Skeletal muscle tissue (tissue), 4 donors: ENCODE measurements around the gene GMEB2. TPM values are rescaled to one million over a fixed set of nuclear protein-coding genes. Genes with fewer than 3 reads are reported as not detected.
"Not testable (repeated sequence)": the region's sequence is repeated elsewhere in the genome, so short reads cannot be mapped to it uniquely, and the experiment has no call there.

Experiments
- H3K27ac ChIP-seq: one replicate; pipeline ENCODE4 v1.7.0; 2013; ENCODE audit warnings: mild to moderate bottlenecking, low read depth, low read length, inconsistent platforms
- H3K27me3 ChIP-seq, 3 donors: one replicate each; pipeline ENCODE4 v1.7.0; 2013; ENCODE audit warnings: low read length in 3 of 3; ENCODE audit not compliant: control insufficient read depth in 3 of 3, insufficient read depth in 3 of 3
- H3K36me3 ChIP-seq, 3 donors: one replicate each; pipeline ENCODE4 v1.7.0; 2013; ENCODE audit warnings: low read length in 3 of 3; ENCODE audit not compliant: control insufficient read depth in 3 of 3, insufficient read depth in 3 of 3
- H3K4me1 ChIP-seq, 3 donors: one replicate each; pipeline ENCODE4 v1.7.0; 2013; ENCODE audit warnings: low read length in 3 of 3, mild to moderate bottlenecking in 3 of 3; ENCODE audit not compliant: control insufficient read depth in 3 of 3, insufficient read depth in 3 of 3
- H3K4me3 ChIP-seq, 3 donors: one replicate each; pipeline ENCODE4 v1.7.0; 2013; ENCODE audit warnings: low read length in 3 of 3
- H3K9ac ChIP-seq, 3 donors: one replicate each; pipeline ENCODE4 v1.7.0; 2013; ENCODE audit warnings: low read length in 3 of 3, mild to moderate bottlenecking in 3 of 3, moderate library complexity in 2 of 3, low read depth in 1 of 3
- H3K9me3 ChIP-seq, 3 donors: one replicate each; pipeline ENCODE4 v1.7.0; 2013; ENCODE audit warnings: low read length in 3 of 3; ENCODE audit not compliant: control insufficient read depth in 3 of 3
- total RNA-seq: library from RNA; depleted of rRNA; stranded (reverse); fragments of >200 nt; gene quantifications from one replicate; pipeline ENCODE4 v1.2.3, GENCODE V29; 2014
- donor health status: Osteomylitis.

GMEB2 gene
- total RNA-seq, 1 donor from 2014 or later: 5.7 TPM

GRCh38 chr20:63640686-63641085, 13.8 kb upstream of the GMEB2 start:
- not testable (repeated sequence) for H3K27ac ChIP-seq, H3K9ac ChIP-seq, H3K27me3 ChIP-seq

GRCh38 chr20:63640086-63640485, 13.2 kb upstream of the GMEB2 start:
- Histone ChIP-seq H3K36me3 (no peaks in the 10 kb centered on the region), H3K27me3 (peaks cover 0 to 7% (median 0%) of the 10 kb centered on the region in 3 donors), H3K4me1 (peaks cover 0 to 8% (median 6%) of the 10 kb centered on the region in 3 donors), H3K9ac (peak overlapping the region in 1 of 3 donors; percentile 8), H3K27ac (no peak overlapping the region), H3K9me3 (no peaks in the 10 kb centered on the region), H3K4me3 (no peak overlapping the region)

More at GRCh38 chr20:63640686-63641085, 13.8 kb upstream of the GMEB2 start:
- H3K4me1 ChIP-seq, H3K9me3 ChIP-seq, H3K4me3 ChIP-seq, H3K36me3 ChIP-seq: not testable (repeated sequence)

GRCh38 chr20:63639093-63639975, 12.4 kb upstream of the GMEB2 start:
- peaks cover 0 to 7% (median 0%) of the 10 kb centered on the region in 3 donors for H3K27me3 ChIP-seq
- H3K9me3 ChIP-seq: no peaks in the 10 kb centered on the region
- peaks cover 0 to 8% (median 6%) of the 10 kb centered on the region in 3 donors for H3K4me1 ChIP-seq
- no peak overlapping the region for H3K27ac ChIP-seq
- no peak overlapping the region for H3K9ac ChIP-seq
- no peaks in the 10 kb centered on the region for H3K36me3 ChIP-seq
- no peak overlapping the region for H3K4me3 ChIP-seq

GRCh38 chr20:63636752-63637628, 10.1 kb upstream of the GMEB2 start:
- H3K27ac ChIP-seq: no peak overlapping the region
- no peaks in the 10 kb centered on the region for H3K36me3 ChIP-seq
- no peaks in the 10 kb centered on the region for H3K27me3 ChIP-seq
- no peak overlapping the region for H3K9ac ChIP-seq
- H3K4me3 ChIP-seq: no peak overlapping the region
- H3K4me1 ChIP-seq: no peaks in the 10 kb centered on the region
- H3K9me3 ChIP-seq: no peaks in the 10 kb centered on the region

- Histone ChIP-seq H3K4me3 (no peak overlapping the region), H3K4me1 (no peaks in the 10 kb centered on the region), H3K27ac (no peak overlapping the region), H3K9me3 (no peaks in the 10 kb centered on the region), H3K27me3 (no peaks in the 10 kb centered on the region), H3K9ac (peak overlapping the region in 1 of 3 donors; percentile 8), H3K36me3 (no peaks in the 10 kb centered on the region)
These were observed 8.7 kb upstream of the GMEB2 start for GRCh38 chr20:63635431-63636141.

GRCh38 chr20:63633732-63634131, 6.8 kb upstream of the GMEB2 start:
- H3K9me3 ChIP-seq: no peaks in the 10 kb centered on the region
- H3K9ac ChIP-seq: no peak overlapping the region
- H3K27me3 ChIP-seq: no peaks in the 10 kb centered on the region
- no peaks in the 10 kb centered on the region for H3K36me3 ChIP-seq
- H3K27ac ChIP-seq: no peak overlapping the region
- peaks cover under 1 to 6% (median 2%) of the 10 kb centered on the region in 3 donors for H3K4me1 ChIP-seq
- no peak overlapping the region for H3K4me3 ChIP-seq

- H3K9ac ChIP-seq, H3K27ac ChIP-seq, H3K9me3 ChIP-seq, H3K4me3 ChIP-seq, H3K36me3 ChIP-seq, H3K27me3 ChIP-seq: not testable (repeated sequence)
- peaks cover 9 to 21% (median 13%) of the 10 kb centered on the region in 3 donors for H3K4me1 ChIP-seq
These were observed 4.5 kb upstream of the GMEB2 start for GRCh38 chr20:63631426-63631825.

- peaks cover 11 to 21% (median 14%) of the 10 kb centered on the region in 3 donors for H3K4me1 ChIP-seq
- H3K9me3 ChIP-seq, H3K4me3 ChIP-seq, H3K9ac ChIP-seq, H3K27me3 ChIP-seq, H3K36me3 ChIP-seq, H3K27ac ChIP-seq: not testable (repeated sequence)
These were observed 4.1 kb upstream of the GMEB2 start for GRCh38 chr20:63630956-63631355.

GRCh38 chr20:63628246-63628975, 1.5 kb upstream of the GMEB2 start:
- Histone ChIP-seq H3K36me3 (no peaks in the 10 kb centered on the region), H3K4me1 (peaks cover 16 to 21% (median 18%) of the 10 kb centered on the region in 3 donors), H3K27me3 (no peaks in the 10 kb centered on the region), H3K9ac (peak overlapping the region; percentile 84 to 96 (median 92)), H3K9me3 (no peaks in the 10 kb centered on the region), H3K4me3 (peak overlapping the region; percentile 82 to 96 (median 94)), H3K27ac (peak overlapping the region; percentile 90)
